OCI-LY3 (cell line): ENCODE data around the gene CEP78.

Experiments
- EZH2phosphoT487 ChIP-seq: fragments of 200-600 bp; shearing (Covaris generic); IDR thresholded peaks from 2 replicates; pipeline ENCODE4 v1.6.1; 2018; ENCODE audit warnings: antibody characterized with exemption, mixed run types, low read depth
- TF ChIP-seq, protein P1 (sequence below): fragments of 200-600, 300-600 bp; sonication (generic); IDR thresholded peaks from 2 replicates; pipeline ENCODE4 v1.5.1; 2014; ENCODE audit warnings: antibody characterized with exemption, low read length, low read depth

DNA sequence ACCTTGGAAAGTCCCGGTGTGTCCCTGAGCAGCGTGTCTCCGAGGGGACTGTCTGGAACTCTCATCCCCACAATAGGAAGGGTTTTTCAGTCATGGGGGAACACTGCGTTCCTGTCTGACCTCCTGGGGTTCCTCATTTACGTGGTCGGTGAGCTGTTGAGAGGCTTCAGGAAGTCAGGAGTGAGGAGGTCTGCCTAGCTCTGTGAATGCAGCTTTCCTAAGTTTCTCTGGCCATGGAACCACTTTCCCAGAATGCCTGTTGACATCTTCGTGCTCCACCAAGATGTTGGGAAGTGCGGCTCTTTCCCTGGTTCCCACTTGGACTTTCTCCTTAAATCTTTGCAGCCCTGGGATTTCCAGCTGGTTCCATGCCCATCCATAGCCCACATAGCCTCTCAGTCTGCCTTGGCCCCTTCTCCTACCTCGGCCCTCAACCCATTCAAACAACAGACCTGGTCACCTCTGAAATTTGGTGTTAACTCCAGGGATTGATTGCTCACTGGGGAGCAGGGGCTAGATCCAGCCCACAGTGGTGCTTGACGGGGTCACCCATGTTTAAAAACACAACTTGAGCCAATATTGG is 88.3 kb downstream of the CEP78 start:
- TF ChIP-seq, protein P1, sequence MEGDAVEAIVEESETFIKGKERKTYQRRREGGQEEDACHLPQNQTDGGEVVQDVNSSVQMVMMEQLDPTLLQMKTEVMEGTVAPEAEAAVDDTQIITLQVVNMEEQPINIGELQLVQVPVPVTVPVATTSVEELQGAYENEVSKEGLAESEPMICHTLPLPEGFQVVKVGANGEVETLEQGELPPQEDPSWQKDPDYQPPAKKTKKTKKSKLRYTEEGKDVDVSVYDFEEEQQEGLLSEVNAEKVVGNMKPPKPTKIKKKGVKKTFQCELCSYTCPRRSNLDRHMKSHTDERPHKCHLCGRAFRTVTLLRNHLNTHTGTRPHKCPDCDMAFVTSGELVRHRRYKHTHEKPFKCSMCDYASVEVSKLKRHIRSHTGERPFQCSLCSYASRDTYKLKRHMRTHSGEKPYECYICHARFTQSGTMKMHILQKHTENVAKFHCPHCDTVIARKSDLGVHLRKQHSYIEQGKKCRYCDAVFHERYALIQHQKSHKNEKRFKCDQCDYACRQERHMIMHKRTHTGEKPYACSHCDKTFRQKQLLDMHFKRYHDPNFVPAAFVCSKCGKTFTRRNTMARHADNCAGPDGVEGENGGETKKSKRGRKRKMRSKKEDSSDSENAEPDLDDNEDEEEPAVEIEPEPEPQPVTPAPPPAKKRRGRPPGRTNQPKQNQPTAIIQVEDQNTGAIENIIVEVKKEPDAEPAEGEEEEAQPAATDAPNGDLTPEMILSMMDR = no peak
- TF ChIP-seq EZH2phosphoT487 = no peak
